GM23338 (cell line): ENCODE results near the gene GRID1.

Experiments used
- POLR2AphosphoS5 ChIP-seq: IDR thresholded peaks from 2 replicates; pipeline ENCODE4 v1.6.1; 2016; ENCODE audit warnings: antibody characterized with exemption, low read depth
- TF ChIP-seq, protein P1 (sequence below), 2 experiments: fragments of 200-600 bp in 1 of 2; sonication (generic) in 1 of 2; conservative IDR thresholded peaks; 2 replicates each; pipeline versions ENCODE4 v1.5.1 to v1.6.1; 2016 to 2017; ENCODE audit warnings: antibody characterized with exemption in 2 of 2, low read depth in 2 of 2, mild to moderate bottlenecking in 2 of 2, moderate library complexity in 1 of 2
- TF ChIP-seq, protein P2 (sequence below): IDR thresholded peaks from one replicate; pipeline ENCODE4 v1.6.1; 2018; ENCODE audit warnings: antibody characterized with exemption; ENCODE audit not compliant: unreplicated experiment
- TF ChIP-seq, protein P3 (sequence below): IDR thresholded peaks from 2 replicates; pipeline ENCODE4 v1.6.1; 2016; ENCODE audit warnings: antibody characterized with exemption

DNA sequence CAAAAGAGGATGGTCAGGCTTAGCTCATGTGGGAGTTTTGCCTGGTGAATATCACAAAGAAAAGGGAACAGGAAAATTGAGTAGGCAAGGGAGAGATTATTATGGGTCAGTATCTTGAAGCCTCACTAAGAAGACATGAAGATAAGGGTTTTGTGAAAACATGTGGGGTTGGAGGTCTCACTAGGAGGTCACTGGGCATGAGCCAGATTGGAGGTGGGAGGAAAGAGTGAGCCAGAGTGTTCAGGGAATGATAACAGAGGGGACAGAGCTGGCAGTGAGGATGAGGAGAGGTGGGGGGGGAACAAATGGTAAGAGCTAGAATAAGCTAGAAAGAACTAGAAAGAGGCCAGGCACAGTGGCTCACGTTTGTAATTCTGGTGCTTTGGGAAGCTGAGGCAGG is 374.3 kb downstream of the GRID1 start:
- TF ChIP-seq, protein P1, sequence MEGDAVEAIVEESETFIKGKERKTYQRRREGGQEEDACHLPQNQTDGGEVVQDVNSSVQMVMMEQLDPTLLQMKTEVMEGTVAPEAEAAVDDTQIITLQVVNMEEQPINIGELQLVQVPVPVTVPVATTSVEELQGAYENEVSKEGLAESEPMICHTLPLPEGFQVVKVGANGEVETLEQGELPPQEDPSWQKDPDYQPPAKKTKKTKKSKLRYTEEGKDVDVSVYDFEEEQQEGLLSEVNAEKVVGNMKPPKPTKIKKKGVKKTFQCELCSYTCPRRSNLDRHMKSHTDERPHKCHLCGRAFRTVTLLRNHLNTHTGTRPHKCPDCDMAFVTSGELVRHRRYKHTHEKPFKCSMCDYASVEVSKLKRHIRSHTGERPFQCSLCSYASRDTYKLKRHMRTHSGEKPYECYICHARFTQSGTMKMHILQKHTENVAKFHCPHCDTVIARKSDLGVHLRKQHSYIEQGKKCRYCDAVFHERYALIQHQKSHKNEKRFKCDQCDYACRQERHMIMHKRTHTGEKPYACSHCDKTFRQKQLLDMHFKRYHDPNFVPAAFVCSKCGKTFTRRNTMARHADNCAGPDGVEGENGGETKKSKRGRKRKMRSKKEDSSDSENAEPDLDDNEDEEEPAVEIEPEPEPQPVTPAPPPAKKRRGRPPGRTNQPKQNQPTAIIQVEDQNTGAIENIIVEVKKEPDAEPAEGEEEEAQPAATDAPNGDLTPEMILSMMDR (conservative IDR thresholded peaks at IDR 0.05; ENCODE audit: low read depth in 2 of 2): no peak
- no peak for TF ChIP-seq POLR2AphosphoS5
- TF ChIP-seq, protein P2, sequence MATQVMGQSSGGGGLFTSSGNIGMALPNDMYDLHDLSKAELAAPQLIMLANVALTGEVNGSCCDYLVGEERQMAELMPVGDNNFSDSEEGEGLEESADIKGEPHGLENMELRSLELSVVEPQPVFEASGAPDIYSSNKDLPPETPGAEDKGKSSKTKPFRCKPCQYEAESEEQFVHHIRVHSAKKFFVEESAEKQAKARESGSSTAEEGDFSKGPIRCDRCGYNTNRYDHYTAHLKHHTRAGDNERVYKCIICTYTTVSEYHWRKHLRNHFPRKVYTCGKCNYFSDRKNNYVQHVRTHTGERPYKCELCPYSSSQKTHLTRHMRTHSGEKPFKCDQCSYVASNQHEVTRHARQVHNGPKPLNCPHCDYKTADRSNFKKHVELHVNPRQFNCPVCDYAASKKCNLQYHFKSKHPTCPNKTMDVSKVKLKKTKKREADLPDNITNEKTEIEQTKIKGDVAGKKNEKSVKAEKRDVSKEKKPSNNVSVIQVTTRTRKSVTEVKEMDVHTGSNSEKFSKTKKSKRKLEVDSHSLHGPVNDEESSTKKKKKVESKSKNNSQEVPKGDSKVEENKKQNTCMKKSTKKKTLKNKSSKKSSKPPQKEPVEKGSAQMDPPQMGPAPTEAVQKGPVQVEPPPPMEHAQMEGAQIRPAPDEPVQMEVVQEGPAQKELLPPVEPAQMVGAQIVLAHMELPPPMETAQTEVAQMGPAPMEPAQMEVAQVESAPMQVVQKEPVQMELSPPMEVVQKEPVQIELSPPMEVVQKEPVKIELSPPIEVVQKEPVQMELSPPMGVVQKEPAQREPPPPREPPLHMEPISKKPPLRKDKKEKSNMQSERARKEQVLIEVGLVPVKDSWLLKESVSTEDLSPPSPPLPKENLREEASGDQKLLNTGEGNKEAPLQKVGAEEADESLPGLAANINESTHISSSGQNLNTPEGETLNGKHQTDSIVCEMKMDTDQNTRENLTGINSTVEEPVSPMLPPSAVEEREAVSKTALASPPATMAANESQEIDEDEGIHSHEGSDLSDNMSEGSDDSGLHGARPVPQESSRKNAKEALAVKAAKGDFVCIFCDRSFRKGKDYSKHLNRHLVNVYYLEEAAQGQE: no peak
- TF ChIP-seq, protein P3, sequence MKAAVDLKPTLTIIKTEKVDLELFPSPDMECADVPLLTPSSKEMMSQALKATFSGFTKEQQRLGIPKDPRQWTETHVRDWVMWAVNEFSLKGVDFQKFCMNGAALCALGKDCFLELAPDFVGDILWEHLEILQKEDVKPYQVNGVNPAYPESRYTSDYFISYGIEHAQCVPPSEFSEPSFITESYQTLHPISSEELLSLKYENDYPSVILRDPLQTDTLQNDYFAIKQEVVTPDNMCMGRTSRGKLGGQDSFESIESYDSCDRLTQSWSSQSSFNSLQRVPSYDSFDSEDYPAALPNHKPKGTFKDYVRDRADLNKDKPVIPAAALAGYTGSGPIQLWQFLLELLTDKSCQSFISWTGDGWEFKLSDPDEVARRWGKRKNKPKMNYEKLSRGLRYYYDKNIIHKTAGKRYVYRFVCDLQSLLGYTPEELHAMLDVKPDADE: no peak
